T-helper 9 cell (primary cell): ENCODE results near the gene CABLES1.
"Not testable (repeated sequence)": the region's sequence is repeated elsewhere in the genome, so short reads cannot be mapped to it uniquely, and the experiment has no call there.

Experiments
- DNase-seq: peaks from one replicate; pipeline ENCODE4 v3.0.0-alpha.2; 2020

CABLES1 gene

GRCh38 chr18:23247896-23248295 lies 112.6 kb downstream of the CABLES1 start:
- no peak for DNase-seq

- no peak for DNase-seq
Measured at GRCh38 chr18:23248826-23249225, 113.5 kb downstream of the CABLES1 start.

- no peak for DNase-seq
Measured at GRCh38 chr18:23249348-23249747, 114.1 kb downstream of the CABLES1 start.

- DNase-seq, result no peak
Measured at GRCh38 chr18:23250893-23251656, 115.8 kb downstream of the CABLES1 start.

GRCh38 chr18:23253630-23254029 lies 118.3 kb downstream of the CABLES1 start:
- DNase-seq, result no peak

GRCh38 chr18:23257137-23257536 lies 121.9 kb downstream of the CABLES1 start:
- DNase-seq, result no peak

GRCh38 chr18:23257686-23258565 lies 122.6 kb downstream of the CABLES1 start:
- no peak for DNase-seq

- DNase-seq, result no peak
Measured at GRCh38 chr18:23258566-23259469, 123.5 kb downstream of the CABLES1 start.

GRCh38 chr18:23259701-23260681 lies 124.7 kb downstream of the CABLES1 start:
- no peak for DNase-seq

GRCh38 chr18:23260926-23261590 lies 125.8 kb downstream of the CABLES1 start:
- no peak for DNase-seq

- no peak for DNase-seq
Measured at GRCh38 chr18:23263551-23264235, 128.4 kb downstream of the CABLES1 start.

- DNase-seq, result no peak
Measured at GRCh38 chr18:23265682-23266399, 130.6 kb downstream of the CABLES1 start.

- no peak for DNase-seq
Measured at GRCh38 chr18:23266717-23267446, 131.6 kb downstream of the CABLES1 start.

- no peak for DNase-seq
Measured at GRCh38 chr18:23267447-23267776, 132.1 kb downstream of the CABLES1 start.

GRCh38 chr18:23268641-23269040 lies 133.4 kb downstream of the CABLES1 start:
- DNase-seq, result no peak

GRCh38 chr18:23269068-23269467 lies 133.8 kb downstream of the CABLES1 start:
- not testable (repeated sequence) for DNase-seq

GRCh38 chr18:23269928-23270327 lies 134.6 kb downstream of the CABLES1 start:
- DNase-seq, result no peak

GRCh38 chr18:23270986-23271680 lies 135.8 kb downstream of the CABLES1 start:
- DNase-seq, result no peak
